BJ (cell line): ENCODE results near the gene TMEM271. TPM values are rescaled to one million over a fixed set of nuclear protein-coding genes. Genes with fewer than 3 reads are reported as not detected.

Source experiments
- CTCF ChIA-PET: fragments of 350-600 bp; formaldehyde crosslinking; extraction: SDS; loops from one replicate; lab custom pipeline; 2021; ENCODE audit warnings: antibody characterized with exemption, inconsistent platforms; lab: Yijun Ruan, JAX
- POLR2A ChIA-PET: fragments of 300-600 bp; sonication (Branson Sonifier 250); formaldehyde crosslinking; extraction: SDS; loops from one replicate; lab custom pipeline; 2021; ENCODE audit warnings: antibody characterized with exemption; lab: Charles Lee
- DNase-seq: peaks from one replicate; pipeline ENCODE4 v3.0.0-alpha.2; 2011; ENCODE audit warnings: low read depth
- H3K27me3 ChIP-seq: 2 replicates; pipeline ENCODE4 v1.6.0; 2011; ENCODE audit warnings: low read length; ENCODE audit not compliant: control insufficient read depth, insufficient read depth
- H3K36me3 ChIP-seq: 2 replicates; pipeline ENCODE4 v1.5.1; 2011; ENCODE audit warnings: low read length; ENCODE audit not compliant: control insufficient read depth, insufficient read depth
- H3K4me3 ChIP-seq: 2 replicates; pipeline ENCODE4 v1.5.1; 2011; ENCODE audit warnings: low read depth, mild to moderate bottlenecking, control low read depth, low read length
- CTCF ChIP-seq: IDR thresholded peaks from 2 replicates; pipeline ENCODE4 v1.5.1; 2011; ENCODE audit warnings: low read depth, mild to moderate bottlenecking, control low read depth, inconsistent platforms, low read length, moderate library complexity; ENCODE audit not compliant: insufficient read depth
- polyA plus RNA-seq: library from polyadenylated mRNA; depleted of rRNA; stranded (reverse); fragments of >200 nt; gene quantifications from 2 replicates; pipeline ENCODE4 v1.2.3, GENCODE V29; 2011

TMEM271 gene
- polyA plus RNA-seq, 1 experiment: not detected

- POLR2A ChIA-PET: no interaction called here
- no peaks in the 10 kb centered on the region for H3K36me3 ChIP-seq
- no peak overlapping the region for H3K4me3 ChIP-seq
- no peak for TF ChIP-seq CTCF
- CTCF ChIA-PET: no interaction called here
- no peak for DNase-seq
- H3K27me3 ChIP-seq: no peaks in the 10 kb centered on the region
These were observed 29.8 kb upstream of the TMEM271 start for GRCh38 chr4:605702-606425.

GRCh38 chr4:604131-604530, 28.0 kb upstream of the TMEM271 start:
- no peak overlapping the region for H3K4me3 ChIP-seq
- CTCF ChIA-PET: no interaction called here
- TF ChIP-seq CTCF: no peak
- H3K36me3 ChIP-seq: no peaks in the 10 kb centered on the region
- POLR2A ChIA-PET: no interaction called here
- DNase-seq: no peak
- H3K27me3 ChIP-seq: no peaks in the 10 kb centered on the region

- POLR2A ChIA-PET: no interaction called here
- no peak for DNase-seq
These were observed 26.5 kb upstream of the TMEM271 start for GRCh38 chr4:602559-602942.

GRCh38 chr4:601612-602558, 25.8 kb upstream of the TMEM271 start:
- H3K27me3 ChIP-seq: no peaks in the 10 kb centered on the region
- CTCF ChIA-PET: no interaction called here
- DNase-seq: no peak
- POLR2A ChIA-PET: no interaction called here
- no peak for TF ChIP-seq CTCF
- no peaks in the 10 kb centered on the region for H3K36me3 ChIP-seq
- H3K4me3 ChIP-seq: no peak overlapping the region

More at GRCh38 chr4:602559-602942, 26.5 kb upstream of the TMEM271 start:
- TF ChIP-seq CTCF: peak; percentile 30; the same call in 1 of the 2 replicates
- Histone ChIP-seq H3K27me3 (no peaks in the 10 kb centered on the region), H3K4me3 (no peak overlapping the region), H3K36me3 (no peaks in the 10 kb centered on the region)
- CTCF ChIA-PET: no interaction called here

- no peaks in the 10 kb centered on the region for H3K27me3 ChIP-seq
- CTCF ChIA-PET: no interaction called here
- DNase-seq: no peak
- POLR2A ChIA-PET: no interaction called here
- no peaks in the 10 kb centered on the region for H3K36me3 ChIP-seq
- TF ChIP-seq CTCF: no peak
- no peak overlapping the region for H3K4me3 ChIP-seq
These were observed 24.9 kb upstream of the TMEM271 start for GRCh38 chr4:600850-601515.
